BLaER1 (cell line): ENCODE data around the gene GIT1.

ENCODE experiments used
- H3K27ac ChIP-seq: shearing (Covaris generic); formaldehyde crosslinking; 2 replicates; pipeline ENCODE4 v1.8.1; 2022
- H3K27me3 ChIP-seq: shearing (Covaris generic); formaldehyde crosslinking; 2 replicates; pipeline ENCODE4 v1.8.1; 2022
- H3K36me3 ChIP-seq: shearing (Covaris generic); formaldehyde crosslinking; 2 replicates; pipeline ENCODE4 v1.8.1; 2022
- H3K4me1 ChIP-seq: shearing (Covaris generic); formaldehyde crosslinking; 2 replicates; pipeline ENCODE4 v1.8.1; 2022
- H3K4me2 ChIP-seq: shearing (Covaris generic); formaldehyde crosslinking; 2 replicates; pipeline ENCODE4 v1.8.1; 2022
- H3K4me3 ChIP-seq: shearing (Covaris generic); formaldehyde crosslinking; 2 replicates; pipeline ENCODE4 v1.8.1; 2022
- H3K9ac ChIP-seq: shearing (Covaris generic); formaldehyde crosslinking; 2 replicates; pipeline ENCODE4 v1.8.1; 2022
- H3K9me3 ChIP-seq: shearing (Covaris generic); formaldehyde crosslinking; 2 replicates; pipeline ENCODE4 v1.8.1; 2022
- H4K20me1 ChIP-seq: shearing (Covaris generic); formaldehyde crosslinking; 2 replicates; pipeline ENCODE4 v1.8.1; 2022
- Cebpa-rat ChIP-seq: shearing (Covaris generic); IDR thresholded peaks from 2 replicates; pipeline ENCODE4 v1.8.1; 2022

GIT1 gene

GRCh38 chr17:29595107-29595942 lies 5.9 kb upstream of the GIT1 start:
- Histone ChIP-seq H3K4me3 (no peak overlapping the region), H3K36me3 (no peaks in the 10 kb centered on the region), H3K4me1 (peaks cover 70% of the 10 kb centered on the region), H3K4me2 (peak overlapping the region; percentile 97), H3K27me3 (no peaks in the 10 kb centered on the region), H3K27ac (no peak overlapping the region), H3K9me3 (no peaks in the 10 kb centered on the region), H3K9ac (peak overlapping the region; percentile 95; the same call in 1 of the 2 replicates), H4K20me1 (peaks cover 63% of the 10 kb centered on the region)
- TF ChIP-seq Cebpa-rat, result no peak

GRCh38 chr17:29594519-29595090 lies 5.2 kb upstream of the GIT1 start:
- H4K20me1 ChIP-seq, result peaks cover 58% of the 10 kb centered on the region
- no peaks in the 10 kb centered on the region for H3K27me3 ChIP-seq
- H3K4me2 ChIP-seq, result peak overlapping the region; percentile 97
- H3K36me3 ChIP-seq, result no peaks in the 10 kb centered on the region
- no peaks in the 10 kb centered on the region for H3K9me3 ChIP-seq
- H3K4me1 ChIP-seq, result peaks cover 73% of the 10 kb centered on the region
- H3K4me3 ChIP-seq, result peak overlapping the region; percentile 97
- no peak for TF ChIP-seq Cebpa-rat
- H3K27ac ChIP-seq, result peak overlapping the region; percentile 93; the same call in 1 of the 2 replicates
- peak overlapping the region; percentile 95; the same call in 1 of the 2 replicates for H3K9ac ChIP-seq

- H3K27ac ChIP-seq, result peak overlapping the region; percentile 93
These were observed 4.4 kb upstream of the GIT1 start for GRCh38 chr17:29593591-29594518.

GRCh38 chr17:29592850-29593551 lies 3.6 kb upstream of the GIT1 start, which contains the start of gene ANKRD13B:
Gene ANKRD13B (plus strand): TSS chr17:29593132. CDS start chr17:29593622, 490 bp downstream.
- Histone ChIP-seq H4K20me1 (peaks cover 56% of the 10 kb centered on the region), H3K27ac (peak within 1 kb of the TSS; percentile 93), H3K4me2 (peak within 1 kb of the TSS; percentile 97)

More at GRCh38 chr17:29593591-29594518, 4.4 kb upstream of the GIT1 start:
- TF ChIP-seq Cebpa-rat, result no peak
- Histone ChIP-seq H3K36me3 (no peaks in the 10 kb centered on the region), H3K4me3 (peak overlapping the region; percentile 97), H3K9me3 (no peaks in the 10 kb centered on the region), H4K20me1 (peaks cover 55% of the 10 kb centered on the region), H3K9ac (peak overlapping the region; percentile 95), H3K4me1 (peaks cover 73% of the 10 kb centered on the region), H3K4me2 (peak overlapping the region; percentile 97), H3K27me3 (no peaks in the 10 kb centered on the region)

GRCh38 chr17:29591737-29592608 lies 2.5 kb upstream of the GIT1 start:
- Histone ChIP-seq H3K27ac (peak overlapping the region; percentile 93), H3K36me3 (no peaks in the 10 kb centered on the region), H3K9me3 (no peaks in the 10 kb centered on the region), H3K9ac (peak overlapping the region; percentile 95; the same call in 1 of the 2 replicates), H3K4me1 (peaks cover 71% of the 10 kb centered on the region), H3K27me3 (no peaks in the 10 kb centered on the region), H3K4me3 (peak overlapping the region; percentile 97), H4K20me1 (peaks cover 56% of the 10 kb centered on the region), H3K4me2 (peak overlapping the region; percentile 97)
- TF ChIP-seq Cebpa-rat, result no peak

More at GRCh38 chr17:29592850-29593551, 3.6 kb upstream of the GIT1 start, which contains the start of gene ANKRD13B:
- Histone ChIP-seq H3K9ac (peak within 1 kb of the TSS; percentile 95), H3K27me3 (no peaks in the 10 kb centered on the region), H3K36me3 (no peaks in the 10 kb centered on the region), H3K4me1 (peaks cover 71% of the 10 kb centered on the region), H3K9me3 (no peaks in the 10 kb centered on the region), H3K4me3 (peak within 1 kb of the TSS; percentile 97)
- no peak for TF ChIP-seq Cebpa-rat

GRCh38 chr17:29591146-29591736 lies 1.8 kb upstream of the GIT1 start:
- no peak for TF ChIP-seq Cebpa-rat
- peak overlapping the region; percentile 97 for H3K4me2 ChIP-seq
- H3K4me1 ChIP-seq, result peaks cover 71% of the 10 kb centered on the region
- peak overlapping the region; percentile 95 for H3K9ac ChIP-seq
- H4K20me1 ChIP-seq, result peaks cover 56% of the 10 kb centered on the region
- no peaks in the 10 kb centered on the region; the same call in 1 of the 2 replicates for H3K36me3 ChIP-seq
- H3K27me3 ChIP-seq, result no peaks in the 10 kb centered on the region
- H3K27ac ChIP-seq, result peak overlapping the region; percentile 93
- H3K4me3 ChIP-seq, result peak overlapping the region; percentile 97
- H3K9me3 ChIP-seq, result no peaks in the 10 kb centered on the region

GRCh38 chr17:29590411-29591145 lies 1.1 kb upstream of the GIT1 start:
- H3K9me3 ChIP-seq, result no peaks in the 10 kb centered on the region
- no peaks in the 10 kb centered on the region for H3K27me3 ChIP-seq
- no peaks in the 10 kb centered on the region; the same call in 1 of the 2 replicates for H3K36me3 ChIP-seq
- H3K9ac ChIP-seq, result peak overlapping the region; percentile 95
- TF ChIP-seq Cebpa-rat, result no peak
- H3K4me1 ChIP-seq, result peaks cover 71% of the 10 kb centered on the region
- H3K27ac ChIP-seq, result peak overlapping the region; percentile 93
- H4K20me1 ChIP-seq, result peaks cover 56% of the 10 kb centered on the region
- peak overlapping the region; percentile 97 for H3K4me2 ChIP-seq
- H3K4me3 ChIP-seq, result peak overlapping the region; percentile 97
